GM10847 (cell line): Measurements from ENCODE around the gene TSPAN5.

Source experiments
- POLR2A ChIP-seq: IDR thresholded peaks from 2 replicates; pipeline ENCODE4 v1.6.1; 2011; ENCODE audit not compliant: insufficient read length; ENCODE audit errors: extremely low read depth

The TSPAN5 gene

GRCh38 chr4:98506462-98507132 lies 151.8 kb downstream of the TSPAN5 start:
- no peak for TF ChIP-seq POLR2A

DNA sequence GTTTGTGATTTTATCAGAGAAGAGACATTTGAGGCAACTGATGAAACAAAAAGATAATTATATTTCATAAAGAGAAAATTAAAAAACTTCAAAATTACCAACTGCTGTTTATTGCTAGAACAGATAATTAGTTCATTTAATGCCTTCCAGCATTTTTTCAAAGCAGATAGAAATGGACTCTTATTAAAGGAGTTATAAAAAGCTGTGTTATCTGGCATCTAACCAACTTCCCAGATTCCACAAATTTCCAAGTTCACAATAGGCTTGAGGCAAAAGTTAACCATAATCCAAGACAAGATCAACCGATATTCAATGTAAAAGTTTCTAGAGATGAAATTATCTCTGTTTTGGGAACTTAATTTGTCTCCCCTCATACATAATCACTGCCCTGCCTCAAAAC lies 152.4 kb downstream of the TSPAN5 start:
- no peak for TF ChIP-seq POLR2A

DNA sequence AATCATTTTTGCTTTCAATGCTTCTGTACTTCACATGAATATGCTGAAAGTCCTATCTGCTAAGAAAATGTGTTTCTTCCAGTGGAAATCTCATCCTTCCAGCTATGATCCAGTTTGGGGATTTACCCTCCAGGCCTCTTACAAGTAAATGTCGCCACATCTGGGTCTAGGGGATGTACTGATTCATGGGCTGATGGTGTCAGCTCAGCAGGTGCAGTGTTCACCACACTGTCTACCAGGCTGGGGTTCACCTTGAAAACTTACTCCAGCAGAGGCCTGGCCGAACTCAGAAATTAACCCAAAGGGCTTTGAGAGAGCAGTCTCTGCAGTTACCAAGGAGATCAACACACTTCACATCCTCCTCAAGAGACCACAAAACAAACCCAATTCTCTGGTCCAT lies 154.3 kb downstream of the TSPAN5 start:
- no peak for TF ChIP-seq POLR2A

GRCh38 chr4:98503676-98504075 lies 154.7 kb downstream of the TSPAN5 start:
- no peak for TF ChIP-seq POLR2A

DNA sequence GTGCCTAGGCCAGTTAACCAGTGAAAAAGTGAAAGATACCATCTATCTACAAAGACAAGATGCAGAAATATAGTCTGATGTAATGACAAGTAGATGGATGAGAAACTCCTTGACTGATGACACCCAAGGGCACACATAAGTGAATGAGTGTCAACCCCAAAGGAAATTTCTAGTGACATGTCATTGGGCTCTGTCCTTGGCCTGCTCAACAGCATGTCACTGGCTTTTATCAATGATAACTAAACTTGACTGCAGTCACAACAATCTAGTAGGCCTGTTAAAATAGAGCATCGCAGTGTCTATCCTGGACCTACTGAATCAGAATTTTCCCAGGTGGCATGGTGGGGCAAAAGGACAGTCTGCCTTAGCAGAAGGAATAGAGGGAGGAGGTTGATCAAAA lies 155.8 kb downstream of the TSPAN5 start:
- no peak for TF ChIP-seq POLR2A

- no peak for TF ChIP-seq POLR2A
Measured at GRCh38 chr4:98502031-98502430, 156.4 kb downstream of the TSPAN5 start.

DNA sequence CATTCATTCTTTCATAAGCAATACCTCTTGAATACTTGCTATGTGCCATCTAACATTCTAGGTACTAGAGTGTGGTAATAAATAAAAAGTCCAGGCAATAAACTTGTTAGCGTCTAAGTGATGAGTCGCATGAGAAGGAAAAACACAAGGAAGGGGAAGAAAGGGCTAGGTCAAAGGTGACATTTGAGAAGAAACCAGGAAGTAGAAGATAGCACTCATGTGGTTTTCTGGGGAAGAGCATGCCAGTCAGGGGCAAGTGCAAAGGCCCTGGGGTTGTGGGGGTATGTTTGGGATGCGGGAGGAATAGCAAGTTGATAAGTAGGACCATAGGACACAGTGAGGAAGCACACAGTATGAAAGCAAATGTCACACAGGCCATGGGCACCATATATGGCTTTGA lies 157.0 kb downstream of the TSPAN5 start:
- TF ChIP-seq POLR2A, result no peak

DNA sequence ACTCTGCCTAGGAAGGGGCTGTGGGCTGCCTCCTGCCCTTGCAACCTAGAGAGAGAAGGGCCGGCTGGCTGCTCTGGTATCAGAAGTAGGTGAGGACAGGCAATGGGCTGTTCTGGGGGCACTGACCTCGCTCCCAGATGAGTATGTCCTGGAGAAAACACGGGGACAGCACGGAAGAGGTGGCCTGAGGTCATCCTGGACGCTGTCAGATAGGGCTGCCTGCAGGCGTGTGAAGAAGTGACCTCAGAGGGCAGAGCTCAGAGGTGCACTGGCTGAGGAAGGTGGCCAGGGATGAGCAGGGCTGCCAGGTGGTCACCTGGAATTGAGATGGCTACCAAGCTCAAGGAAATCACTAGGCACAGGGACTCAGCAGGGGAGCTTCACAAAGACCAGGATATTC lies 159.6 kb downstream of the TSPAN5 start:
- no peak for TF ChIP-seq POLR2A

GRCh38 chr4:98496152-98496845 lies 162.1 kb downstream of the TSPAN5 start:
- no peak for TF ChIP-seq POLR2A

GRCh38 chr4:98493296-98493695 lies 165.1 kb downstream of the TSPAN5 start:
- TF ChIP-seq POLR2A, result no peak

DNA sequence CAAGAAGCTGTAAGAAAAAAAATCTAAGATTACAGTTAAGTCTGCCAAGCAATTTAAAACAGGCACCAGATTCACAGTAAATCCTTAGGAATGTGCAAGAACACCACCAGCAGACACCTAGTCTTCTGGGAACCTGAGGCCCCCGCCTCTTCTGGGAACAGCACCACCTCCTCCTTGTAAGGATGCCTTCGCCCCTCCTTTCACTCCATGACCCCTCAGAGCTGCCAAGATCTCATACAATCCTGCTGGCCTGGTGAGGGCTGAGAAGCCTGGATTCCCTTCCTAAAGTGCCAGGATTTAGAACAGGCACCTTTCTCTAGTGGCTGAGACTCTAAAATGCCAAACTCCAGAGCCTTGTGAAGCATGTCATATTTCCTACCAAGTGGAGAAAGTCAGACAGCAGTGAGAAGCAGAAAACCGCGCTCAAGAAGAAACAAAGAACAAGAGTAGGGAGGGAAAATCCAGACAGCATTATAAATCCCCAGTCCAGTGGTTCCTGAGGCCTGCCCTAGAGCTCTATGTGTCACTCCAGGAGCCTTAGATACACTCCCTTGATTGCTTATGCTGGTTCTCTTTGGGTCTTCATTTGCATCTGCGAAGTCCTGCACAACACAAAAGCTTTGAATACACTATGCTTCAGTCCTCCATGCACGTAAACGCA lies 166.4 kb downstream of the TSPAN5 start:
- TF ChIP-seq POLR2A, result no peak

GRCh38 chr4:98490251-98490650 lies 168.2 kb downstream of the TSPAN5 start:
- TF ChIP-seq POLR2A, result no peak

- TF ChIP-seq POLR2A, result no peak
Measured at GRCh38 chr4:98485816-98486345, 172.5 kb downstream of the TSPAN5 start.

DNA sequence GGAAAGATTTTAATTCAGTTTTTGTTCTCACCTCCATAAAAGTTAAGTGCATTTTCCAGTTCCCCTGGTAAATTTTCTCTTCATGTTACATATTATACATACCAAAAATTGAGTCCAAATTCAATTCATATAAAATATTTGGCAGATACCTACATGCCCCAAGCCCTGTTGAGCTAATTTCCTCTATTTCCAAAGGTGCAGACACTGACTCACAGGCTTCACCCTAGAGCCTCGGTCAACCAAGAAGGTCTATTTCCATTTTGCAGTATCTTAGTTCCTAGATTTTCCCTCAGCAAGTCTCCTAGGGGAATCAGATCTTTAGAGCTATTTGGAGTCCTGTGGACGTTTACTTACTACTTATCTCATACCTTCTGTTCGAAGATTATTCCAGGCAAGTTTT lies 174.4 kb downstream of the TSPAN5 start:
- no peak for TF ChIP-seq POLR2A

DNA sequence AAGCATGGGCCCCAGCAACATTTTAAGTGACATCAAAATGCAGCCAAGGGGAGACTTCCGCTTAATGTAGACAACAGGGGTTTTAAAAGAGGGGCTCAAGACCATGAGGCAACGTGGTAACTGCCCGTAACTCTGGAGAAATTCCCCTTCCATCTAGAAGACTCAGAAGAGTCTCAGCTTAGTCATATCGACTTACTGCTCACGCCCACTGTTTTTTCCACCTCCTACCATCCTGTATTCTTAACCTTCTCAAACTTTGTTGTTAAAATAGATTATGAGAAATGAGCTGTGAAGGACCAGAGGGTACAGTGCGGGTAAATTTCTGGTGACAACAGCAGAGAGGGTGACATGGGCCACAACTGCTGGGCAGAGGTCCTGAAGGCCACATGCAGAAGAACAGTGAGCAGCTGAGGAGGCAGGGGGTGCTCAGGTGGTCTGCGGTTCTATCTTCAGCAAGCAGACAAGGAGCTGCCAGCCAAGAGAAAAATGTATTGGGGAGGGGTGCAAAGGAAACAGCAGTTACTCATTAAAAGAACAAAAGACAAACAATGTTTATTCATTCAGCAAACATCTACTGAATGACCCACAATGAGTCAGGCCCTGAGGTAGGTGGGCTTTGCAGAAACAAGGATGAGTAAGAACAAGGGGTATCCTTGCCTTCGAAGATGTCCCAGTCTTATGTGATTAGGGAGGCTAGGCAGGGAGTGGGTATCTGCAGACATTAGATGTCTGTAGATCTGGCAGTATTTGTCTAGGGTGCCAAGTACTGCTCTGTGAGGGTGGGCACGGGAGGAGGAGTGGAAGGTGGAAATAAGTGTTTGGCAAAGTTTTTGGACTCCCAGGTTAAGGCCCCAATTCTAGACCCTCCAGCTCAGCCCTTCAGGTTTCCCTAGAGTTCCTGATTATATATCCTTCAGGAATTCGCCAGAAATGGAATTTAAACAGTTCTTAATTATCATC lies 175.3 kb downstream of the TSPAN5 start:
- TF ChIP-seq POLR2A, result no peak
